Hair follicular keratinocyte (primary cell): Measurements from ENCODE around the gene PTDSS2. TPM values are rescaled to one million over a fixed set of nuclear protein-coding genes. Genes with fewer than 3 reads are reported as not detected.

ENCODE experiments used
- total RNA-seq: library from RNA; depleted of rRNA; stranded (reverse); fragments of >200 nt; gene quantifications from 2 replicates; pipeline ENCODE4 v1.2.3, GENCODE V29; 2015

Gene PTDSS2
- 38.2 and 52.8 TPM in 2 replicates for total RNA-seq

GRCh38 chr11:449889-450808, at the start of gene PTDSS2:
Gene PTDSS2, plus strand, starts transcription at chr11:450279. Its CDS starts 177 bp downstream, at chr11:450456.

GRCh38 chr11:441418-442274, 8.4 kb upstream of the PTDSS2 start, which contains the start of gene ANO9:
Gene ANO9, minus strand, starts transcription at chr11:442011. Its CDS starts 85 bp downstream, at chr11:441926.

GRCh38 chr11:506995-507726, 57.1 kb downstream of the PTDSS2 start, which contains the start of gene RNH1:
Gene RNH1, minus strand, starts transcription at chr11:507242. Its CDS starts 5,080 bp downstream, at chr11:502162.

GRCh38 chr11:535519-536454, 85.7 kb downstream of the PTDSS2 start, which contains the start of gene HRAS:
Gene HRAS, minus strand, starts transcription at chr11:535576.

GRCh38 chr11:536841-537621, 87.0 kb downstream of the PTDSS2 start, which contains the start of gene LRRC56:
Gene LRRC56, plus strand, starts transcription at chr11:537527. Its CDS starts 3,158 bp downstream, at chr11:540685.

Other genes starting within 250 kb of the PTDSS2 start
- gene BET1L, start 242.9 kb upstream of the PTDSS2 start, total RNA-seq: 15.6 and 19.0 TPM in 2 replicates
- 112 and 137 TPM in 2 replicates for gene RIC8A, start 242.6 kb upstream of the PTDSS2 start, total RNA-seq
- gene SIRT3, start 213.9 kb upstream of the PTDSS2 start, total RNA-seq: 11.8 and 20.8 TPM in 2 replicates
- 153 and 187 TPM in 2 replicates for gene PSMD13, start 213.3 kb upstream of the PTDSS2 start, total RNA-seq
- not detected in 2 replicates for gene NLRP6, start 171.9 kb upstream of the PTDSS2 start, total RNA-seq
- 1.0 and 3.6 TPM in 2 replicates for gene PGGHG, start 161.2 kb upstream of the PTDSS2 start, total RNA-seq
- not detected in 2 replicates for gene IFITM5, start 150.8 kb upstream of the PTDSS2 start, total RNA-seq
- gene IFITM2, start 142.5 kb upstream of the PTDSS2 start, total RNA-seq: 16.7 and 23.8 TPM in 2 replicates
- 6.8 and 20.1 TPM in 2 replicates for gene IFITM1, start 136.2 kb upstream of the PTDSS2 start, total RNA-seq
- gene IFITM3, start 129.4 kb upstream of the PTDSS2 start, total RNA-seq: 41.5 and 86.0 TPM in 2 replicates
- 11.0 and 21.8 TPM in 2 replicates for gene B4GALNT4, start 80.8 kb upstream of the PTDSS2 start, total RNA-seq
- 292 and 373 TPM in 2 replicates for gene PKP3, start 56.1 kb upstream of the PTDSS2 start, total RNA-seq
- gene SIGIRR, start 35.3 kb upstream of the PTDSS2 start, total RNA-seq: 5.9 and 7.8 TPM in 2 replicates
- gene ANO9, start 8.3 kb upstream of the PTDSS2 start, total RNA-seq: 9.5 and 19.5 TPM in 2 replicates
- 322 and 445 TPM in 2 replicates for gene RNH1, start 57.0 kb downstream of the PTDSS2 start, total RNA-seq
- gene HRAS, start 85.3 kb downstream of the PTDSS2 start, total RNA-seq: 116 and 135 TPM in 2 replicates
- gene LRRC56, start 87.2 kb downstream of the PTDSS2 start, total RNA-seq: under 0.01 and 0.34 TPM in 2 replicates
- gene LMNTD2, start 110.5 kb downstream of the PTDSS2 start, total RNA-seq: 0.23 and 3.0 TPM in 2 replicates
- 47.2 and 60.8 TPM in 2 replicates for gene RASSF7, start 110.7 kb downstream of the PTDSS2 start, total RNA-seq
- gene PHRF1, start 126.2 kb downstream of the PTDSS2 start, total RNA-seq: 13.8 and 21.4 TPM in 2 replicates
- 8.0 and 15.8 TPM in 2 replicates for gene IRF7, start 165.7 kb downstream of the PTDSS2 start, total RNA-seq
- gene CDHR5, start 174.7 kb downstream of the PTDSS2 start, total RNA-seq: not detected in 2 replicates
- gene SCT, start 176.9 kb downstream of the PTDSS2 start, total RNA-seq: not detected in 2 replicates
- gene DRD4, start 187.0 kb downstream of the PTDSS2 start, total RNA-seq: not detected in 2 replicates
- 16.0 and 25.5 TPM in 2 replicates for gene DEAF1, start 244.9 kb downstream of the PTDSS2 start, total RNA-seq
- gene TMEM80, start 245.5 kb downstream of the PTDSS2 start, total RNA-seq: 23.7 and 40.1 TPM in 2 replicates